Endothelial cell of umbilical vein (primary cell): Measurements from ENCODE around the gene RBM47. TPM values are rescaled to one million over a fixed set of nuclear protein-coding genes. Genes with fewer than 3 reads are reported as not detected.

Experiments
- BruUV-seq: library from RNA; stranded (reverse); fragments of 400-500 nt; replicated peaks from 2 replicates; lab custom pipeline; 2021; lab: Mats Ljungman, UMichigan
- CTCF ChIA-PET: fragments of 300-600, 350-600 bp; sonication (Branson Sonifier 250); formaldehyde crosslinking; loops from one replicate; lab custom pipeline; 2021; ENCODE audit warnings: antibody characterized with exemption, inconsistent platforms; lab: Charles Lee
- POLR2A ChIA-PET: fragments of 300-600, 350-600 bp; sonication (Branson Sonifier 250); formaldehyde crosslinking; loops from one replicate; lab custom pipeline; 2021; ENCODE audit warnings: antibody characterized with exemption, inconsistent platforms; lab: Charles Lee
- DNase-seq: peaks from one replicate; pipeline ENCODE4 v3.0.0-alpha.2; 2011; ENCODE audit warnings: low read depth, low spot score
- FAIRE-seq: peaks from 2 replicates; lab custom pipeline; 2011; peaks lifted over from hg19 to GRCh38; lab: Jason Lieb, UNC
- H2AFZ ChIP-seq: 2 replicates; pipeline ENCODE4 v1.6.0; 2012; ENCODE audit warnings: low read depth, low read length, control low read depth, inconsistent platforms
- H3K27ac ChIP-seq: 2 replicates; pipeline ENCODE4 v1.5.1; 2011; ENCODE audit warnings: low read depth, mild to moderate bottlenecking, control low read depth, low read length, moderate library complexity; ENCODE audit not compliant: insufficient read depth
- H3K27me3 ChIP-seq, 2 experiments: 2 replicates each; pipeline versions ENCODE4 v1.6.0 to v1.6.1; 2011; ENCODE audit warnings: low read length in 2 of 2, mixed read lengths in 1 of 2; ENCODE audit not compliant: control insufficient read depth in 2 of 2, insufficient read depth in 2 of 2
- H3K36me3 ChIP-seq, 2 experiments: 2 replicates in 1 of 2; 3 replicates in 1 of 2; pipeline ENCODE4 v1.5.1; 2011; ENCODE audit warnings: low read length in 2 of 2, mild to moderate bottlenecking in 1 of 2, moderate library complexity in 1 of 2; ENCODE audit not compliant: control insufficient read depth in 2 of 2, insufficient read depth in 2 of 2; ENCODE audit errors: extremely low read depth in 1 of 2
- H3K4me1 ChIP-seq: 3 replicates; pipeline ENCODE4 v1.5.1; 2011; ENCODE audit warnings: mild to moderate bottlenecking, low read length; ENCODE audit not compliant: control insufficient read depth, insufficient read depth; ENCODE audit errors: extremely low read depth
- H3K4me2 ChIP-seq: 2 replicates; pipeline ENCODE4 v1.6.1; 2011; ENCODE audit warnings: low read length, control low read depth, mixed read lengths; ENCODE audit not compliant: insufficient read depth
- H3K4me3 ChIP-seq, 3 experiments: fragments of 200-600 bp in 1 of 3; sonication (generic), shearing (Covaris generic) in 1 of 3; replicated peaks in 1 of 3; 2 replicates each; pipeline ENCODE4 v1.5.1; 2011 to 2016; ENCODE audit warnings: control low read depth in 3 of 3, low read length in 3 of 3, mild to moderate bottlenecking in 2 of 3, inconsistent platforms in 1 of 3, low read depth in 1 of 3, moderate library complexity in 1 of 3; ENCODE audit not compliant: insufficient read depth in 1 of 3
- H3K79me2 ChIP-seq: 2 replicates; pipeline ENCODE4 v1.6.0; 2012; ENCODE audit warnings: low read length, inconsistent platforms; ENCODE audit not compliant: control insufficient read depth, insufficient read depth
- H3K9ac ChIP-seq: replicated peaks from 2 replicates; pipeline ENCODE3; 2011; ENCODE audit warnings: low read length, control low read depth; ENCODE audit not compliant: insufficient read depth; ENCODE audit errors: extremely low read depth
- H3K9me1 ChIP-seq: replicated peaks from 3 replicates; pipeline ENCODE4 v1.6.0; 2011; ENCODE audit warnings: mild to moderate bottlenecking, low read length; ENCODE audit not compliant: control insufficient read depth, insufficient read depth; ENCODE audit errors: extremely low read depth
- H3K9me3 ChIP-seq: replicated peaks from 2 replicates; pipeline ENCODE4 v1.5.1; 2012; ENCODE audit warnings: low read length, inconsistent platforms; ENCODE audit not compliant: control insufficient read depth, insufficient read depth
- H4K20me1 ChIP-seq: replicated peaks from 2 replicates; pipeline ENCODE3; 2011; ENCODE audit warnings: mild to moderate bottlenecking, low read length; ENCODE audit not compliant: control insufficient read depth, insufficient read depth; ENCODE audit errors: extremely low read depth
- EZH2 ChIP-seq: IDR thresholded peaks from 2 replicates; pipeline ENCODE4 v1.6.1; 2012; ENCODE audit warnings: borderline replicate concordance, low read depth, mild to moderate bottlenecking, moderate library complexity, low read length, inconsistent platforms; ENCODE audit not compliant: severe bottlenecking
- FOS ChIP-seq: IDR thresholded peaks from 2 replicates; pipeline ENCODE4 v1.6.1; 2011; ENCODE audit warnings: mild to moderate bottlenecking, low read length, moderate library complexity, borderline replicate concordance; ENCODE audit not compliant: insufficient read depth
- GATA2 ChIP-seq: IDR thresholded peaks from 2 replicates; pipeline ENCODE4 v1.7.0; 2011; ENCODE audit warnings: low read depth, mild to moderate bottlenecking, moderate library complexity, mixed read lengths, low read length; ENCODE audit not compliant: insufficient read length, insufficient read depth
- JUN ChIP-seq: IDR thresholded peaks from 2 replicates; pipeline ENCODE4 v1.6.1; 2011; ENCODE audit warnings: borderline replicate concordance, low read depth; ENCODE audit not compliant: insufficient read length, insufficient read depth
- MAX ChIP-seq: IDR thresholded peaks from 2 replicates; pipeline ENCODE4 v1.6.1; 2011; ENCODE audit not compliant: insufficient read depth, insufficient read length
- MYC ChIP-seq: IDR thresholded peaks from one replicate; pipeline ENCODE4 v1.6.1; 2011; ENCODE audit warnings: mild to moderate bottlenecking, low read depth, low read length
- POLR2A ChIP-seq: IDR thresholded peaks from 2 replicates; pipeline ENCODE4 v1.6.1; 2012; ENCODE audit warnings: low read depth, mild to moderate bottlenecking, control low read depth, low read length
- POLR2AphosphoS5 ChIP-seq: IDR thresholded peaks from 2 replicates; pipeline ENCODE4 v1.6.1; 2012; ENCODE audit warnings: low read depth, mild to moderate bottlenecking, control low read depth, low read length, moderate library complexity; ENCODE audit not compliant: insufficient read depth
- dilution Hi-C: fragments of 300-500 bp; cut with MboI; formaldehyde crosslinking; loops from one replicate; pipeline ENCODE4 v1.15.0; 2019; ENCODE audit warnings: low sequenced_read_pairs; ENCODE audit not compliant: extremely low pct_ligation_motif_present
- intact Hi-C: fragments of 100-400 bp; cut with micrococcal nuclease; formaldehyde crosslinking; loops from one replicate; pipeline ENCODE4 v1.10.0; 2022
- polyA plus RNA-seq, 4 experiments: library from polyadenylated mRNA; depleted of rRNA in 3 of 4; stranded (reverse) in 3 of 4; unstranded in 1 of 4; fragments of >200 nt; gene quantifications; 2 replicates each; pipeline versions ENCODE4 v1.2.1 to v1.2.3, GENCODE V29; 2011 to 2012; ENCODE audit warnings: missing spikeins in 1 of 4
- total RNA-seq: library from RNA; stranded (reverse); gene quantifications from 2 replicates; pipeline ENCODE4 v1.2.3, GENCODE V29; 2021
- TF ChIP-seq, protein P1 (sequence below), 2 donors: IDR thresholded peaks; 1 replicate in 1 of 2; 2 replicates in 1 of 2; pipeline ENCODE4 v1.5.1; 2011; ENCODE audit warnings: low read length in 2 of 2, mild to moderate bottlenecking in 2 of 2, moderate library complexity in 2 of 2, control low read depth in 1 of 2, inconsistent platforms in 1 of 2, low read depth in 1 of 2; ENCODE audit not compliant: insufficient read depth in 1 of 2; ENCODE audit errors: extremely low read depth in 1 of 2

Gene RBM47
- total and polyA plus RNA-seq, 2 donors (not counting 3 experiments of a cell fraction or from before 2014, with no cell fraction given): not detected

DNA sequence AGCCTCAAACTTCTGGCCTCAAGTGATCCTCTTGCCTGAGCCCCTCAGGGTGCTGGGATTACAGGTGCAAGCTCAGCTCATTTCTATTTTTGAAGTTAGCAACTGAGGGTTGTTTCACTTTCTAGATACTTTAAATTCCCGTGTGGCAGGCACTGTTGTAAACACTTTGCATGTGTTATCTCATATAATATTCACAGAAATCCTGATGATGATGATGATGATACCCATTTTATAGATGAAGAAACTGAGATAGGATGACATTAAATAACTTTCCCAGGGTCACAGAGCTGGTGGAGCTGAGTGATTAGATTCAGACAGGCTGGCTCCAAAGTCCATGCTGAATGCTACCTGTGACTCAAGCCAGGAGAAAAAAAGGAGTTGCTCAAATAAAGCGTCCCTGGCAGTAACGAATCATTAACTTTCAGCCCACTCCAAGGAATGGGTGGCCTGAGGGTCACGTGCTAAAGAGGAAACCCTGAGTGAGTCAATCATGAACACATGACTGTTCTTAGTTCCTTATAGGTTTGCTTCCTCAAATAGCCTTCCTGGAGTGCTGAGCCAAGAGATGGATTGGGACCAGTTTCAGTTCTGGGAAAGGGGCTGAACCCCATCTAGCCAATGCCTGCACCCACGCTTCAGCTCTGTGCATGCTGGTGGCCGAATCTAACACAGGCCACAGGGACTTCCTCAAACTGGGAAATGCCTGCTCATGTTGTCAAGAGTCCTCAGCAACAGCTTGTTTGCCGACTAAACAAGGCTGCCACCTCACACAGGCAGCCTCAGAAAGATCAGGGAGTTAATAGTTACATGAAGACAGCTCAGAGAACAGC, 52.8 kb downstream of the RBM47 start:
- DNase-seq: peak; percentile 48
- Histone ChIP-seq H2AFZ (peak overlapping the region; percentile 95), H4K20me1 (no peaks in the 10 kb centered on the region), H3K9me3 (no peaks in the 10 kb centered on the region), H3K9me1 (no peaks in the 10 kb centered on the region), H3K36me3 (no peaks in the 10 kb centered on the region), H3K4me1 (peaks cover 6% of the 10 kb centered on the region), H3K79me2 (no peaks in the 10 kb centered on the region), H3K27me3 (peaks cover 0 to 2% of the 10 kb centered on the region in 2 experiments), H3K4me2 (peak overlapping the region; percentile 22), H3K4me3 (no peak overlapping the region), H3K9ac (no peak overlapping the region), H3K27ac (no peak overlapping the region)
- dilution Hi-C loops: no loop called here
- FAIRE-seq: peak; percentile 74
- BruUV-seq: TSS peak; percentile 47
- intact Hi-C loops: no loop called here
- ChIA-PET CTCF (interaction anchor here (1.1 kb wide), 1 partner anchor 21 kb away, joined by 3 read pairs; no protein-coding TSS in a partner anchor), POLR2A (no interaction called here)
- TF ChIP-seq MAX (peak; percentile 84), POLR2A (no peak), JUN (peak; percentile 51), FOS (no peak)

GRCh38 chr4:40575846-40576245, 53.8 kb downstream of the RBM47 start:
- no TSS peak for BruUV-seq
- no peaks in the 10 kb centered on the region for H3K36me3 ChIP-seq
- dilution Hi-C loops: no loop called here
- H3K4me1 ChIP-seq: peaks cover 6% of the 10 kb centered on the region
- FAIRE-seq (no peak), DNase-seq (no peak)
- TF ChIP-seq, protein P1, sequence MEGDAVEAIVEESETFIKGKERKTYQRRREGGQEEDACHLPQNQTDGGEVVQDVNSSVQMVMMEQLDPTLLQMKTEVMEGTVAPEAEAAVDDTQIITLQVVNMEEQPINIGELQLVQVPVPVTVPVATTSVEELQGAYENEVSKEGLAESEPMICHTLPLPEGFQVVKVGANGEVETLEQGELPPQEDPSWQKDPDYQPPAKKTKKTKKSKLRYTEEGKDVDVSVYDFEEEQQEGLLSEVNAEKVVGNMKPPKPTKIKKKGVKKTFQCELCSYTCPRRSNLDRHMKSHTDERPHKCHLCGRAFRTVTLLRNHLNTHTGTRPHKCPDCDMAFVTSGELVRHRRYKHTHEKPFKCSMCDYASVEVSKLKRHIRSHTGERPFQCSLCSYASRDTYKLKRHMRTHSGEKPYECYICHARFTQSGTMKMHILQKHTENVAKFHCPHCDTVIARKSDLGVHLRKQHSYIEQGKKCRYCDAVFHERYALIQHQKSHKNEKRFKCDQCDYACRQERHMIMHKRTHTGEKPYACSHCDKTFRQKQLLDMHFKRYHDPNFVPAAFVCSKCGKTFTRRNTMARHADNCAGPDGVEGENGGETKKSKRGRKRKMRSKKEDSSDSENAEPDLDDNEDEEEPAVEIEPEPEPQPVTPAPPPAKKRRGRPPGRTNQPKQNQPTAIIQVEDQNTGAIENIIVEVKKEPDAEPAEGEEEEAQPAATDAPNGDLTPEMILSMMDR (IDR thresholded peaks at IDR 0.05; ENCODE audit: extremely low read depth in 1 of 2, insufficient read depth in 1 of 2, low read depth in 1 of 2, low read length in 2 of 2): no peak
- TF ChIP-seq FOS (no peak), EZH2 (no peak), MYC (no peak), POLR2AphosphoS5 (no peak), JUN (no peak), MAX (no peak), GATA2 (no peak)
- H3K79me2 ChIP-seq: no peaks in the 10 kb centered on the region
- H3K9me3 ChIP-seq: no peaks in the 10 kb centered on the region
- no peaks in the 10 kb centered on the region for H3K9me1 ChIP-seq
- H3K27ac ChIP-seq: no peak overlapping the region
- intact Hi-C loops: no loop called here
- no peak overlapping the region for H3K4me3 ChIP-seq
- no peak overlapping the region for H3K4me2 ChIP-seq
- ChIA-PET POLR2A (no interaction called here), CTCF (interaction anchor here (1.1 kb wide), 1 partner anchor 22 kb away, joined by 3 read pairs; no protein-coding TSS in a partner anchor)
- peaks cover 0 to 2% of the 10 kb centered on the region in 2 experiments for H3K27me3 ChIP-seq
- no peak overlapping the region for H3K9ac ChIP-seq
- no peaks in the 10 kb centered on the region for H4K20me1 ChIP-seq
- no peak overlapping the region for H2AFZ ChIP-seq
